Transverse colon (tissue), 4 donors: ENCODE measurements around the gene PDSS2. TPM values are rescaled to one million over a fixed set of nuclear protein-coding genes. Genes with fewer than 3 reads are reported as not detected.

Experiments
- DNase-seq: peaks from one replicate; pipeline ENCODE4 v3.0.0-alpha.2; 2019
- H3K27ac ChIP-seq, 4 donors: fragments of 200-600 bp; sonication (generic); 2 replicates each; pipeline ENCODE4 v1.5.1; 2016 to 2018; ENCODE audit warnings: inconsistent platforms in 4 of 4
- H3K27me3 ChIP-seq: fragments of 200-600 bp; sonication (generic); 2 replicates; pipeline ENCODE4 v1.5.1; 2017; ENCODE audit warnings: inconsistent platforms
- H3K36me3 ChIP-seq, 4 donors: fragments of 200-600 bp; sonication (generic); 2 replicates each; pipeline ENCODE4 v1.5.1; 2017 to 2019; ENCODE audit warnings: inconsistent platforms in 4 of 4
- H3K4me1 ChIP-seq, 4 donors: fragments of 200-600 bp; sonication (generic); 2 replicates each; pipeline ENCODE4 v1.5.1; 2017 to 2020; ENCODE audit warnings: inconsistent platforms in 4 of 4
- H3K4me3 ChIP-seq, 4 donors: fragments of 200-600 bp; sonication (generic); 1 replicate in 1 of 4; 2 replicates in 3 of 4; pipeline versions ENCODE4 v1.5.1 to v1.6.1; 2017 to 2019; ENCODE audit warnings: inconsistent platforms in 4 of 4
- H3K9me3 ChIP-seq, 2 donors: fragments of 200-600 bp; sonication (generic); 2 replicates each; pipeline ENCODE4 v1.5.1; 2017 to 2019; ENCODE audit warnings: inconsistent platforms in 2 of 2
- CTCF ChIP-seq, 5 experiments: fragments of 200-600 bp in 3 of 5; fragments of 450-650 bp in 2 of 5; sonication (generic) in 3 of 5; IDR thresholded peaks; 1 replicate in 2 of 5; 2 replicates in 3 of 5; pipeline ENCODE4 v1.5.1; 2016 to 2017; ENCODE audit warnings: antibody characterized with exemption in 5 of 5, inconsistent platforms in 3 of 5, mild to moderate bottlenecking in 2 of 5, moderate library complexity in 1 of 5
- EP300 ChIP-seq: sonication (generic); formaldehyde crosslinking; IDR thresholded peaks from one replicate; pipeline ENCODE4 v1.6.1; 2017; ENCODE audit warnings: antibody characterized with exemption, low read depth
- POLR2A ChIP-seq: fragments of 450-650 bp; IDR thresholded peaks from one replicate; pipeline ENCODE4 v1.6.1; 2016; ENCODE audit warnings: antibody characterized with exemption, mild to moderate bottlenecking, moderate library complexity
- POLR2AphosphoS5 ChIP-seq, 3 donors: sonication (generic); formaldehyde crosslinking; IDR thresholded peaks; one replicate each; pipeline ENCODE4 v1.6.1; 2016; ENCODE audit warnings: antibody characterized with exemption in 3 of 3
- WGBS, 2 donors: methylation state at CpG; one replicate each; pipeline ENCODE4 v1.1.5; 2018; ENCODE audit warnings: low coverage in 1 of 2; 5-methylcytosine and 5-hydroxymethylcytosine counted together
- in situ Hi-C, 4 donors: fragments of 200-750 bp; cut with MboI; loops; one replicate each; pipeline versions ENCODE4 v1.15.0 to v1.15.1; 2017; ENCODE audit warnings: low sequenced_read_pairs in 3 of 4, low pct_ligation_motif_present in 1 of 4, low pct_unique_long_range_greater_than_20kb in 1 of 4
- intact Hi-C: fragments of 100-400 bp; cut with DNase I; formaldehyde crosslinking; loops from one replicate; pipeline ENCODE4 v1.15.1; 2023; ENCODE audit warnings: low total_unique reads
- total RNA-seq, 4 donors: library from RNA; depleted of rRNA; stranded (reverse); fragments of >200 nt; gene quantifications; one replicate each; pipeline ENCODE4 v1.1.0, GENCODE V29; 2016

PDSS2 gene
- total RNA-seq, 4 donors from 2014 or later = 3.0 to 32.5 (median 15.6) TPM

- TF ChIP-seq EP300 = no peak
- no peak for TF ChIP-seq POLR2A
- no peaks in the 10 kb centered on the region for H3K27me3 ChIP-seq
- H3K4me1 ChIP-seq = peaks cover 0 to 17% (median 7%) of the 10 kb centered on the region in 4 donors
- H3K27ac ChIP-seq = no peak overlapping the region
- intact Hi-C loops = no loop called here
- 46 to 76% methylated on average over 4 to 9 of the region's 9 CpGs for WGBS, 2 donors
- DNase-seq = no peak
- H3K36me3 ChIP-seq = no peaks in the 10 kb centered on the region
- H3K4me3 ChIP-seq = no peak overlapping the region
- no peaks in the 10 kb centered on the region for H3K9me3 ChIP-seq
- in situ Hi-C loops = no loop called here
These were observed 329.9 kb downstream of the PDSS2 start for GRCh38 chr6:107129370-107129925.

DNA sequence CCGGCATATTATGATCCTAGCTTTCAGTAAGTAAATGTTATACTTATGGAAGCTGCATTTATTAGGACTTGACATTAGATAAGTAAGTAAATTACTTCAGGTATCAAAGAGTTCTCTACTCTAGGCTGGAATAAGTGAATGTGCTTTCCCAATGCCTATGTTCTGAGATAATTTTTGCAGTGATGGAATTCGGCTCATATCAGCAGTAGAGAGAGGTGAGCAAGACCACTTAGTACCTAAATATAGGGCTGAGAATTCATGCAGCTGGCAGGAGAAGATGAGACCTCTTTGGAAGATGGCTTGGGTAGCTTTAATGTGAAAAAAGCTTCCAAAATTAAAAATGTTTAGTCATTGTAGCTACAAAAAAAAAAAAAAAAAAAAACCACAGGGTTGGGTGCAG, 330.8 kb downstream of the PDSS2 start:
- in situ Hi-C loops (no loop called here), intact Hi-C loops (no loop called here)
- no peak for DNase-seq
- H3K9me3 ChIP-seq = no peaks in the 10 kb centered on the region
- H3K4me1 ChIP-seq = peaks cover 0 to 17% (median 7%) of the 10 kb centered on the region in 4 donors
- TF ChIP-seq CTCF (IDR thresholded peaks at IDR 0.05) = no peak
- no peak for TF ChIP-seq POLR2A
- TF ChIP-seq EP300 = no peak
- no peak for TF ChIP-seq POLR2AphosphoS5 (IDR thresholded peaks at IDR 0.05)
- H3K36me3 ChIP-seq = no peaks in the 10 kb centered on the region
- 78 to 86% methylated on average over 2 of the region's 2 CpGs for WGBS, 2 donors
- H3K4me3 ChIP-seq = no peak overlapping the region
- H3K27ac ChIP-seq = no peak overlapping the region
- H3K27me3 ChIP-seq = no peaks in the 10 kb centered on the region

DNA sequence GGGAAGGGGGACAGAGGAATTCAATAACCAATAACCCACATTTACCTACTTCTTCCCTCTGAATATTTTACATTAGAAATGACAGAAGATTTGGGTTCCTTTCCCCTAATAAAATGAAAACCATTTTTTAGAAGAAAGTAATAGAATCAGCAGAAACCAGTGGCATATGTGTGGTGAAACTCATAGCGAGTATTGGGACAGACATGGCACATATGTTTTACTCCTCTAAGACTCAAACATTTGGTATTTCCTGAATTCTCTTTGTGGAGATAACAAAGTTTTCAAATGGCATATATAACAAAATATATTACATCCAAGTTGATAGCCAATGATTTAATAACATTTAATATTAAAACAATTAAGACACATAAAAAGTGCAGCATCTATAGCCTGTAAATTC, 331.2 kb downstream of the PDSS2 start:
- DNase-seq = no peak
- TF ChIP-seq POLR2AphosphoS5 (IDR thresholded peaks at IDR 0.05) = no peak
- H3K36me3 ChIP-seq = no peaks in the 10 kb centered on the region
- in situ Hi-C loops (no loop called here), intact Hi-C loops (no loop called here)
- no peaks in the 10 kb centered on the region for H3K9me3 ChIP-seq
- WGBS, 2 donors = 86 to 96% methylated on average over 1 of the region's 1 CpG
- H3K27me3 ChIP-seq = no peaks in the 10 kb centered on the region
- H3K4me1 ChIP-seq = peaks cover 0 to 17% (median 7%) of the 10 kb centered on the region in 4 donors
- H3K4me3 ChIP-seq = no peak overlapping the region
- H3K27ac ChIP-seq = no peak overlapping the region

GRCh38 chr6:107125771-107126170, 333.6 kb downstream of the PDSS2 start:
- WGBS, 2 donors = 96 to 97% methylated on average over 5 of the region's 5 CpGs
- in situ Hi-C loops = no loop called here

DNA sequence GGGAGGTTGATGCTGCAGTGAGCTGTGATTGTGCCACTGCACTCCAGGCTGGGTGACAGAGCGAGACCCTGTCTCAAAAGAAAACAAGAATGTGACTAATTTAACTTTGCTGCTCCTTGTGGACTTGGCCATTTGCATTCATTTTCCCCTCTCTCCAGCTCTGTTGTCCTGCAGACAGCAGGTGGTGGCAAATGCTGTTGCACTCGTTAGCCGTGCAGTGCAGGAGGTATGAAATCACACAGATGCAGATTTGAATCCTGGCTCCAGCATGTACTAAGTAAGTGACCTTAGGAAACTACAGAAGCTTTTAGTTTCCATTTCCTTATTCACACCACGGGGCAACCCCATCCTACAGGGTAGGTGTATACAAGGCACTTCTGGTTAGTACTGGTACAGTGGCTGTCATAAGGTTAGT, 334.4 kb downstream of the PDSS2 start:
- H3K9me3 ChIP-seq = no peaks in the 10 kb centered on the region
- 33% methylated on average over 4 of the region's 4 CpGs; no CpG with 5 or more reads in 1 of the 2 donors for WGBS, 2 donors
- no peaks in the 10 kb centered on the region for H3K27me3 ChIP-seq
- TF ChIP-seq CTCF (IDR thresholded peaks at IDR 0.05) (no peak), POLR2AphosphoS5 (IDR thresholded peaks at IDR 0.05) (no peak), POLR2A (no peak), EP300 (no peak)
- H3K4me3 ChIP-seq = no peak overlapping the region
- H3K4me1 ChIP-seq = peaks cover 0 to 17% (median 6%) of the 10 kb centered on the region in 4 donors
- no peaks in the 10 kb centered on the region for H3K36me3 ChIP-seq
- H3K27ac ChIP-seq = no peak overlapping the region
- intact Hi-C loops (no loop called here), in situ Hi-C loops (no loop called here)
- peak; percentile 11 for DNase-seq

More at GRCh38 chr6:107125771-107126170, 333.6 kb downstream of the PDSS2 start:
- DNase-seq = no peak
- no peak overlapping the region for H3K4me3 ChIP-seq
- H3K36me3 ChIP-seq = no peaks in the 10 kb centered on the region
- intact Hi-C loops = no loop called here
- TF ChIP-seq POLR2AphosphoS5 (IDR thresholded peaks at IDR 0.05) (no peak), EP300 (no peak), POLR2A (no peak), CTCF (IDR thresholded peaks at IDR 0.05) (no peak)
- peaks cover 0 to 17% (median 7%) of the 10 kb centered on the region in 4 donors for H3K4me1 ChIP-seq
- no peaks in the 10 kb centered on the region for H3K9me3 ChIP-seq
- H3K27me3 ChIP-seq = no peaks in the 10 kb centered on the region
- H3K27ac ChIP-seq = no peak overlapping the region
